DOHH2 (cell line): ENCODE measurements around the gene PAX6.

Experiments
- H3F3A ChIP-seq: fragments of 200-600 bp; sonication (generic), shearing (Covaris generic); 2 replicates; pipeline ENCODE4 v1.6.0; 2016; ENCODE audit warnings: antibody characterized with exemption, mild to moderate bottlenecking; ENCODE audit not compliant: control insufficient read depth, insufficient read depth
- H3K27ac ChIP-seq: fragments of 200-600 bp; sonication (generic); 2 replicates; pipeline ENCODE4 v1.5.1; 2014; ENCODE audit warnings: low read depth, mild to moderate bottlenecking, low read length, moderate library complexity
- H3K27me3 ChIP-seq: fragments of 200-600 bp; sonication (generic); 2 replicates; pipeline ENCODE4 v1.6.1; 2014; ENCODE audit warnings: mild to moderate bottlenecking, low read length, mixed read lengths; ENCODE audit not compliant: control insufficient read depth
- H3K36me3 ChIP-seq: fragments of 200-600 bp; sonication (generic); 2 replicates; pipeline ENCODE4 v1.6.1; 2014; ENCODE audit warnings: mild to moderate bottlenecking, low read length, moderate library complexity, mixed read lengths; ENCODE audit not compliant: control insufficient read depth
- H3K4me1 ChIP-seq: fragments of 200-600 bp; sonication (generic); 2 replicates; pipeline ENCODE4 v1.6.1; 2014; ENCODE audit warnings: mild to moderate bottlenecking, low read length, mixed read lengths; ENCODE audit not compliant: control insufficient read depth
- H3K4me2 ChIP-seq: fragments of 200-600 bp; sonication (generic); 2 replicates; pipeline ENCODE4 v1.6.0; 2014; ENCODE audit warnings: mild to moderate bottlenecking, low read length, moderate library complexity
- H3K4me3 ChIP-seq: fragments of 200-600 bp; sonication (generic); 2 replicates; pipeline ENCODE4 v1.5.1; 2014; ENCODE audit warnings: mild to moderate bottlenecking, low read length, mixed read lengths
- H3K79me2 ChIP-seq: fragments of 200-600 bp; sonication (generic); 2 replicates; pipeline ENCODE4 v1.6.1; 2014; ENCODE audit warnings: mild to moderate bottlenecking, low read length, mixed read lengths; ENCODE audit not compliant: control insufficient read depth
- H3K9me2 ChIP-seq: fragments of 200-600 bp; sonication (generic); replicated peaks from 2 replicates; pipeline ENCODE4 v1.6.1; 2014; ENCODE audit warnings: mild to moderate bottlenecking, low read length, mixed read lengths; ENCODE audit not compliant: control insufficient read depth
- H3K9me3 ChIP-seq: fragments of 200-600 bp; sonication (generic); 2 replicates; pipeline ENCODE4 v1.6.1; 2014; ENCODE audit warnings: antibody characterized with exemption, low read length, mixed read lengths; ENCODE audit not compliant: control insufficient read depth, insufficient read depth
- H4K20me1 ChIP-seq: fragments of 200-600 bp; sonication (generic); 2 replicates; pipeline ENCODE4 v1.6.0; 2014; ENCODE audit warnings: low read depth, mild to moderate bottlenecking, antibody characterized with exemption, low read length, moderate library complexity; ENCODE audit not compliant: control insufficient read depth, insufficient read depth
- EZH2phosphoT487 ChIP-seq: fragments of 200-600 bp; sonication (generic); IDR thresholded peaks from 2 replicates; pipeline ENCODE4 v1.6.1; 2017; ENCODE audit warnings: borderline replicate concordance, mild to moderate bottlenecking, antibody characterized with exemption, low read length, moderate library complexity, mixed read lengths
- TF ChIP-seq, protein P1 (sequence below): fragments of 200-600 bp; sonication (generic); IDR thresholded peaks from one replicate; pipeline ENCODE4 v1.5.1; 2014; ENCODE audit warnings: antibody characterized with exemption, mild to moderate bottlenecking, low read depth, low read length; ENCODE audit not compliant: poor library complexity, severe bottlenecking

The PAX6 gene

DNA sequence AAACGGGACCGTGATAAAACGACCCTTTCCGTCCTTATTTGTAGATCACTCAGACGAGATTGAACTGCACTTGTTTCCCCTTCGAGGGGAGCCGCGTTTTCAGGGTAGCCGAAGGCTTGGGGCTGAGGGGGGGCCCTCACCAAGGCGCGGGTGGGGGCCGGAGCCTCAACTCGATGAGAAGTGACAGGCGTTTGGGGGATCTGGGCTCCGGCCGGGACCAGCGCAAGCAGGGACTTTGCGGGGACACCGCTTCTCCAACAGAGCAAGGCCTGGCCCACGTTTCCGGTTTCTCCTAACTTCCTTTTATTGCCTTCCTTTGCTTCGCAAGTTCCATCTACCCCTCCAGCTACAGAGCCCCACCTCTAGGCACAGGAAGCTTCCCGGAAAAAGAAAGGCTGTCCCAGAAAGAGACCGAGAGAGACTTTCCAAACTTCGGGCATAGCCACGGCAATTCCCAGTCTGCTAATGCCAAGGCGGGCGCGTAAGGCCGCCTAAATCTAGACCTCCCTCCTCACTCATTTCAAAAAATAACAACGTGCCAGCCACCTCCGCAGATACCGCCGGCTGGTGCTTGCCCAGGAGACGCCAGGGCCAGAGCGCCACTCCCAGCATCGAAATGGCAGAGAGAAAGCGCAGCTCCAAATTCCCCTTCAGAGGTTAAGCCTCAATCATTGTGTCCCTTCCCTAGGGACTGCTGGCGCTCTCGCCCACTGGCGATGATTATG, 6.6 kb downstream of the PAX6 start:
- Histone ChIP-seq H3K27ac (no peak overlapping the region), H3F3A (no peaks in the 10 kb centered on the region), H4K20me1 (no peaks in the 10 kb centered on the region), H3K4me2 (no peak overlapping the region), H3K4me1 (no peaks in the 10 kb centered on the region), H3K36me3 (no peaks in the 10 kb centered on the region), H3K79me2 (no peaks in the 10 kb centered on the region), H3K9me3 (no peaks in the 10 kb centered on the region), H3K4me3 (no peak overlapping the region), H3K27me3 (peaks cover 19% of the 10 kb centered on the region), H3K9me2 (no peaks in the 10 kb centered on the region)
- TF ChIP-seq EZH2phosphoT487 = no peak
- TF ChIP-seq, protein P1, sequence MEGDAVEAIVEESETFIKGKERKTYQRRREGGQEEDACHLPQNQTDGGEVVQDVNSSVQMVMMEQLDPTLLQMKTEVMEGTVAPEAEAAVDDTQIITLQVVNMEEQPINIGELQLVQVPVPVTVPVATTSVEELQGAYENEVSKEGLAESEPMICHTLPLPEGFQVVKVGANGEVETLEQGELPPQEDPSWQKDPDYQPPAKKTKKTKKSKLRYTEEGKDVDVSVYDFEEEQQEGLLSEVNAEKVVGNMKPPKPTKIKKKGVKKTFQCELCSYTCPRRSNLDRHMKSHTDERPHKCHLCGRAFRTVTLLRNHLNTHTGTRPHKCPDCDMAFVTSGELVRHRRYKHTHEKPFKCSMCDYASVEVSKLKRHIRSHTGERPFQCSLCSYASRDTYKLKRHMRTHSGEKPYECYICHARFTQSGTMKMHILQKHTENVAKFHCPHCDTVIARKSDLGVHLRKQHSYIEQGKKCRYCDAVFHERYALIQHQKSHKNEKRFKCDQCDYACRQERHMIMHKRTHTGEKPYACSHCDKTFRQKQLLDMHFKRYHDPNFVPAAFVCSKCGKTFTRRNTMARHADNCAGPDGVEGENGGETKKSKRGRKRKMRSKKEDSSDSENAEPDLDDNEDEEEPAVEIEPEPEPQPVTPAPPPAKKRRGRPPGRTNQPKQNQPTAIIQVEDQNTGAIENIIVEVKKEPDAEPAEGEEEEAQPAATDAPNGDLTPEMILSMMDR = no peak

DNA sequence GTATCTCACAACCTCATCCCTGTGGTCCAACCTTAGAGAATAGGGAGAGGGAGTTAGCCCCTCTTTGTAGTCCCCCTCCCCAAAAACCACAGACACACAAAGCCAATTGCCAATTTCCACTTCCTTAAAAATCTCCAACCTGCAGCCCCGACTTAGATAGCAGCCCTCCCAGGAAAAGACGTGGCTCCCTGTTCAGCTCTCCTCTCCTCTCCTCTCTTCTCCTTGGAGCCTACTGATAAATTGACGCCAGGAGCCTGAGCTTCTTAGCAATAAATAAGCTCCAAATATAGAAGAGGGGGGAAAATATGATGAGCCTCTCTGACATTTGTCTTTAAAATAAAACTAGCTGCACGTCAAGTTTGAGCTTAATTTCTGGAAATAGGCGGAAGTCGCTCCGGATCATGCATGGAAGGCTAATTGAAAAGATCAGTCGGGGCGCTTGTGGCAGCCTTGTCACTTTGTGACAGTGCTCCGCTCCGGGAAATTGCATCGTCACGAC, 7.3 kb downstream of the PAX6 start:
- no peaks in the 10 kb centered on the region for H3K9me2 ChIP-seq
- H4K20me1 ChIP-seq = no peaks in the 10 kb centered on the region
- TF ChIP-seq EZH2phosphoT487 = no peak
- H3K4me3 ChIP-seq = no peak overlapping the region
- no peak overlapping the region for H3K27ac ChIP-seq
- no peaks in the 10 kb centered on the region for H3K9me3 ChIP-seq
- no peak overlapping the region for H3K4me2 ChIP-seq
- no peaks in the 10 kb centered on the region for H3K79me2 ChIP-seq
- no peaks in the 10 kb centered on the region for H3K36me3 ChIP-seq
- H3F3A ChIP-seq = no peaks in the 10 kb centered on the region
- no peaks in the 10 kb centered on the region for H3K4me1 ChIP-seq
- peaks cover 17% of the 10 kb centered on the region for H3K27me3 ChIP-seq

DNA sequence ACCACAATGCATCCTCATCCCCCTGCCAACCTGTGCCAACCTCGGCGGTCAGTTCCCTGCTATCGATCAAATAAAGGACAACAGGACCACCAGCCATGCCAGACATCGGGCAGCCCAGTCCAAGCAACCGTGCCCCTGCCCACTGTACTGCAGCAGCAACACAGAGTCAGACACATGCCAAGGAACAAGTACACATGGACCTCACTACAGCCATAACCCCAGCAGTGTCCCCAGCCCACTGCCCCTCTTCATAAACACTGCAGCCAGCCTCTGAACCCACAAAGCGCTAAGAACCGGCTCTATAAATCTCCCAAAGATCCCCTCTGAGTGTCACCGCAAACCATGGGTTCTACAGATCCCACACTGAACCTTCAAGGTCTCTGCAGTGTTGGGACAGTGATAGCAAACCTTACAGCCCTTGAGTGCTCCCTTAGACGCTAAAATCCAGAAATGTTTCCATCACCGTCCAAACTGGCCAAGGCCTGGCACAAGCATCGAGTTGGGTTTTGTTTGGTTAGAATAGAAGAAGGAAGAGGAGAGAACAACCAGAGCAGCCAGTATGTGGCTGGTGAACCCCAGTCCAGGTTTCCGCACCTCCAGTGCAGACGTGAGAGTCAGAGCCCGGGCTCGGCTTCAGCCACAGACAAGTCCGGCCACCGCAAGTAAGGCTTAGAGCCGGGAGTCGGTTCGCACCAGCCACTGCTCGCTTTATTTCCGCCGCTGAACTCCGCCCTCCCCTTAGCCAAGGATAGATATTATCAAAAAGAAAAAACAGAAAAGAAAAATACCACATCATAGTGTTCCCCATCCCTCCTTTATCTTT, 7.9 kb downstream of the PAX6 start:
- H3K36me3 ChIP-seq = no peaks in the 10 kb centered on the region
- H3K4me1 ChIP-seq = no peaks in the 10 kb centered on the region
- no peaks in the 10 kb centered on the region for H3K79me2 ChIP-seq
- no peak overlapping the region for H3K27ac ChIP-seq
- H3K9me3 ChIP-seq = no peaks in the 10 kb centered on the region
- H3K4me3 ChIP-seq = no peak overlapping the region
- H3K27me3 ChIP-seq = peaks cover 14% of the 10 kb centered on the region
- no peaks in the 10 kb centered on the region for H4K20me1 ChIP-seq
- TF ChIP-seq, protein P1 = no peak
- TF ChIP-seq EZH2phosphoT487 = no peak
- H3K4me2 ChIP-seq = no peak overlapping the region
- no peaks in the 10 kb centered on the region for H3K9me2 ChIP-seq
- H3F3A ChIP-seq = no peaks in the 10 kb centered on the region

DNA sequence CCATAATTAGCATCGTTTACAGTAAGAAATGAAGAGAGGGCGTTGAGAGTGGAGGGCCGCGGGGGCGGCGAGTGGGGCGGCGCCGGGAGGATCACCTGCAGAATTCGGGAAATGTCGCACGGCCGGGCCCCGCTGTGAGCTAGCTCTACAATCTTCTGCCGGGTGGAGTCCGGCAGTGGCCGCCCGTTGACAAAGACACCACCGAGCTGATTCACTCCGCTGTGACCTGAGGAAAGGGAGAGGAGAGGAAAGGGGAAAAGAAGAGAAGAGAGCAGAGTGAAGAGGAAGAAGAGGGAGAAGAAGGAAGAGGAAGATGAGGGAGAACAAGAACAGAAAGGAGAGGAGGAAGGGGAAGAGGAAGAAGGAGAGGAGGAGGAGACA, 8.5 kb downstream of the PAX6 start:
- TF ChIP-seq EZH2phosphoT487 = no peak
- TF ChIP-seq, protein P1 = no peak
- peaks cover 13% of the 10 kb centered on the region for H3K27me3 ChIP-seq
- H3K9me2 ChIP-seq = no peaks in the 10 kb centered on the region
- no peaks in the 10 kb centered on the region for H3K4me1 ChIP-seq
- no peaks in the 10 kb centered on the region for H3K9me3 ChIP-seq
- no peaks in the 10 kb centered on the region for H3K79me2 ChIP-seq
- H3F3A ChIP-seq = no peaks in the 10 kb centered on the region
- no peak overlapping the region for H3K4me2 ChIP-seq
- H3K27ac ChIP-seq = no peak overlapping the region
- no peak overlapping the region for H3K4me3 ChIP-seq
- H4K20me1 ChIP-seq = no peaks in the 10 kb centered on the region
- H3K36me3 ChIP-seq = no peaks in the 10 kb centered on the region
